ENCODE measurements around the gene ZDHHC8. TPM values are rescaled to one million over a fixed set of nuclear protein-coding genes. Genes with fewer than 3 reads are reported as not detected.

ZDHHC8 gene
- total RNA-seq, 1 donor from 2014 or later: 35.5 TPM

DNA sequence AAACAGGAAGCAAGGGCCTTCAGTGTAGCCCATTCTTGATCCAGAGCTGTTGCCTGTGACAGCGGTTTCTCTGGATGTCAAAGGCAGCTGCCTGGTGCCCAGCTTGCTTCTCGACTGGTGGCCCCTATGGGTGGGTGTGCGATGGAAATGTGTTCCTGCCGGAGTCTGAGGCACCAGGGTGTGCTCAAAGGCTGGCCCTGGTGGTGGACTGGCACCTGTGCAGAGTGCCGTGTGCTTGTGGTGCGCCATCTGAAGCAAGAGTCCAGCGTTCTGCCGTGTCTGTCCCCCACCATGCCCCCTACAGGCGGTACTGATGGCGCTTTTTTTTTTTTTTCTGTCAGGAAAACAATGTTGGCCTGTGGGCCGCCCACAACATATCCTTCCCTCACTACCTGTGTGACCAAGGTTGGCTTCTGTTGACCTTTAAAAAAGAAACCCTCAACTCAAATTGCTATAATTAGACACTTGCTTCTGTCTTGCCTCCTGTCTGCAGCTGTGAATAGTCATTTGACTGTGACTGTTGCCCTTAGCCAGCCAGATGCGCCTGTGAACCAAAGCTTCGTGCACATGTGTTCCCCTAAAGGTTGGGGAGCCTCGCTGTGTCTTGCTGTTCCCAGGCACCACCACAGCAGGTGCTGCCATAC, 20.4 kb upstream of the ZDHHC8 start:
- H3K9me3 ChIP-seq: no peaks in the 10 kb centered on the region
- peaks cover 64 to 90% of the 10 kb centered on the region in 2 donors for H3K36me3 ChIP-seq
- H3K27ac ChIP-seq: no peak overlapping the region
- H3K4me3 ChIP-seq: no peak overlapping the region
- TF ChIP-seq, protein P1, sequence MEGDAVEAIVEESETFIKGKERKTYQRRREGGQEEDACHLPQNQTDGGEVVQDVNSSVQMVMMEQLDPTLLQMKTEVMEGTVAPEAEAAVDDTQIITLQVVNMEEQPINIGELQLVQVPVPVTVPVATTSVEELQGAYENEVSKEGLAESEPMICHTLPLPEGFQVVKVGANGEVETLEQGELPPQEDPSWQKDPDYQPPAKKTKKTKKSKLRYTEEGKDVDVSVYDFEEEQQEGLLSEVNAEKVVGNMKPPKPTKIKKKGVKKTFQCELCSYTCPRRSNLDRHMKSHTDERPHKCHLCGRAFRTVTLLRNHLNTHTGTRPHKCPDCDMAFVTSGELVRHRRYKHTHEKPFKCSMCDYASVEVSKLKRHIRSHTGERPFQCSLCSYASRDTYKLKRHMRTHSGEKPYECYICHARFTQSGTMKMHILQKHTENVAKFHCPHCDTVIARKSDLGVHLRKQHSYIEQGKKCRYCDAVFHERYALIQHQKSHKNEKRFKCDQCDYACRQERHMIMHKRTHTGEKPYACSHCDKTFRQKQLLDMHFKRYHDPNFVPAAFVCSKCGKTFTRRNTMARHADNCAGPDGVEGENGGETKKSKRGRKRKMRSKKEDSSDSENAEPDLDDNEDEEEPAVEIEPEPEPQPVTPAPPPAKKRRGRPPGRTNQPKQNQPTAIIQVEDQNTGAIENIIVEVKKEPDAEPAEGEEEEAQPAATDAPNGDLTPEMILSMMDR (IDR thresholded peaks at IDR 0.05): no peak
- DNase-seq (ENCODE audit: low spot score in 2 of 2): no peak
- peaks cover 5% of the 10 kb centered on the region in 2 donors for H3K4me1 ChIP-seq
- no peaks in the 10 kb centered on the region for H3K27me3 ChIP-seq
- intact Hi-C loops (cut with DNase I): loop anchor here (10.0 kb wide), 2 partner anchors 146 to 396 kb away; partner anchors contain the start of gene SEPTIN5

GRCh38 chr22:20111689-20112622, 19.6 kb upstream of the ZDHHC8 start:
- TF ChIP-seq, protein P1 (IDR thresholded peaks at IDR 0.05): no peak
- peaks cover 56 to 82% of the 10 kb centered on the region in 2 donors for H3K36me3 ChIP-seq
- no peak overlapping the region for H3K27ac ChIP-seq
- H3K27me3 ChIP-seq: no peaks in the 10 kb centered on the region
- H3K4me3 ChIP-seq: no peak overlapping the region
- intact Hi-C loops (cut with DNase I): loop anchor here (10.0 kb wide), 2 partner anchors 147 to 397 kb away; partner anchors contain the start of gene SEPTIN5
- peaks cover 6 to 9% of the 10 kb centered on the region in 2 donors for H3K4me1 ChIP-seq
- no peak for DNase-seq (ENCODE audit: low spot score in 2 of 2)
- no peaks in the 10 kb centered on the region for H3K9me3 ChIP-seq

GRCh38 chr22:20112623-20113511, 18.7 kb upstream of the ZDHHC8 start:
- Histone ChIP-seq H3K27ac (no peak overlapping the region), H3K27me3 (no peaks in the 10 kb centered on the region), H3K36me3 (peaks cover 47 to 73% of the 10 kb centered on the region in 2 donors), H3K9me3 (no peaks in the 10 kb centered on the region), H3K4me3 (no peak overlapping the region), H3K4me1 (peaks cover 6 to 9% of the 10 kb centered on the region in 2 donors)
- intact Hi-C loops (cut with DNase I): loop anchor here (10.0 kb wide), 2 partner anchors 148 to 398 kb away; partner anchors contain the start of gene SEPTIN5
- no peak for DNase-seq (ENCODE audit: low spot score in 2 of 2)
- TF ChIP-seq, protein P1 (IDR thresholded peaks at IDR 0.05): no peak

- Histone ChIP-seq H3K9me3 (no peaks in the 10 kb centered on the region), H3K27me3 (no peaks in the 10 kb centered on the region), H3K36me3 (peaks cover 39 to 64% of the 10 kb centered on the region in 2 donors), H3K4me1 (peaks cover 6 to 16% of the 10 kb centered on the region in 2 donors), H3K4me3 (no peak overlapping the region), H3K27ac (no peak overlapping the region)
- intact Hi-C loops (cut with DNase I): loop anchor here (10.0 kb wide), 2 partner anchors 149 to 399 kb away; partner anchors contain the start of gene SEPTIN5
- TF ChIP-seq, protein P1 (IDR thresholded peaks at IDR 0.05): no peak
- DNase-seq (ENCODE audit: low spot score in 2 of 2): no peak
These were observed 17.9 kb upstream of the ZDHHC8 start for GRCh38 chr22:20113551-20114310.
